ENCODE results near the gene CCBE1.

GRCh38 chr18:59562751-59563150, 134.5 kb downstream of the CCBE1 start:
- TF ChIP-seq BCOR (IDR thresholded peaks at IDR 0.05) (no peak), CTCF (IDR thresholded peaks at IDR 0.05 in 2 of 3, conservative IDR thresholded peaks at IDR 0.05 in 1 of 3; ENCODE audit: insufficient read depth in 2 of 3, low read depth in 1 of 3, low read length in 3 of 3) (no peak), TAF15 (IDR thresholded peaks at IDR 0.05; ENCODE audit: low read depth, low read length) (no peak), RAD51 (IDR thresholded peaks at IDR 0.05; ENCODE audit: borderline replicate concordance, low read depth) (no peak), U2AF2 (optimal IDR thresholded peaks at IDR 0.05; ENCODE audit: low read depth, low read length) (no peak), KDM4B (IDR thresholded peaks at IDR 0.05; ENCODE audit: borderline replicate concordance in 2 of 2, low read depth in 1 of 2) (no peak), MCM5 (IDR thresholded peaks at IDR 0.05; ENCODE audit: low read depth) (no peak), PKNOX1 (IDR thresholded peaks at IDR 0.05) (no peak), RBM22 (IDR thresholded peaks at IDR 0.05; ENCODE audit: low read depth, low read length, poor library complexity, severe bottlenecking) (no peak), CEBPB (tag; IDR thresholded peaks at IDR 0.05) (no peak), REST (IDR thresholded peaks at IDR 0.05; ENCODE audit: borderline replicate concordance) (no peak), REST (CRISPR knock-in tag; IDR thresholded peaks at IDR 0.05; ENCODE audit: low read depth) (no peak)
